CD4-positive, alpha-beta T cell (primary cell): ENCODE measurements around the gene CEBPE. TPM values are rescaled to one million over a fixed set of nuclear protein-coding genes. Genes with fewer than 3 reads are reported as not detected.

Experiments
- ATAC-seq: fragments of 200-7000 bp; cut with Tn5 transposase; one replicate; pipeline ENCODE4 v1.10.0; 2022; ENCODE audit warnings: mild to moderate bottlenecking; ENCODE audit not compliant: poor library complexity
- CTCF ChIA-PET: fragments of 350-600 bp; sonication (Branson Sonifier 250); formaldehyde crosslinking; loops from one replicate; lab custom pipeline; 2021; ENCODE audit warnings: antibody characterized with exemption, inconsistent platforms; lab: Charles Lee
- POLR2A ChIA-PET: fragments of 350-600 bp; sonication (Branson Sonifier 250); formaldehyde crosslinking; loops from one replicate; lab custom pipeline; 2021; ENCODE audit warnings: antibody characterized with exemption, inconsistent platforms; lab: Charles Lee
- DNase-seq, 14 experiments: peaks; one replicate each; pipeline ENCODE4 v3.0.0-alpha.2; 2013 to 2020; ENCODE audit warnings: mixed read lengths in 2 of 14
- H3K27ac ChIP-seq, 2 donors: one replicate each; pipeline versions ENCODE4 v1.5.1 to v1.7.0; 2013; ENCODE audit warnings: low read length in 2 of 2, low read depth in 1 of 2, mild to moderate bottlenecking in 1 of 2
- H3K27me3 ChIP-seq, 2 experiments: 1 replicate in 1 of 2; 2 replicates in 1 of 2; pipeline versions ENCODE4 v1.6.1 to v1.7.0; 2013; ENCODE audit warnings: low read length in 2 of 2, control low read depth in 1 of 2, mild to moderate bottlenecking in 1 of 2, moderate library complexity in 1 of 2; ENCODE audit not compliant: insufficient read depth in 2 of 2, control insufficient read depth in 1 of 2
- H3K36me3 ChIP-seq: one replicate; pipeline ENCODE4 v1.6.1; 2013; ENCODE audit warnings: low read length, control low read depth; ENCODE audit not compliant: insufficient read depth
- H3K4me1 ChIP-seq: one replicate; pipeline ENCODE4 v1.6.1; 2013; ENCODE audit warnings: low read length, control low read depth; ENCODE audit not compliant: insufficient read depth
- H3K4me3 ChIP-seq: one replicate; pipeline ENCODE4 v1.5.1; 2013; ENCODE audit warnings: mild to moderate bottlenecking, low read length, moderate library complexity
- H3K9me3 ChIP-seq, 2 experiments: 1 replicate in 1 of 2; 2 replicates in 1 of 2; pipeline versions ENCODE4 v1.6.1 to v1.7.0; 2013; ENCODE audit warnings: low read length in 2 of 2, mild to moderate bottlenecking in 2 of 2, control low read depth in 1 of 2, moderate library complexity in 1 of 2; ENCODE audit not compliant: control insufficient read depth in 1 of 2, insufficient read depth in 1 of 2
- H3K27ac Mint-ChIP-seq: one replicate; pipeline ENCODE4 v1.8.0; 2020; ENCODE audit warnings: mixed read lengths
- H3K27me3 Mint-ChIP-seq: one replicate; pipeline ENCODE4 v1.8.0; 2021; ENCODE audit warnings: mixed read lengths
- H3K36me3 Mint-ChIP-seq: one replicate; pipeline ENCODE4 v1.8.0; 2021; ENCODE audit warnings: low read depth, mixed read lengths
- H3K4me1 Mint-ChIP-seq: one replicate; pipeline ENCODE4 v1.8.0; 2021; ENCODE audit warnings: low read depth, mixed read lengths
- H3K4me3 Mint-ChIP-seq: one replicate; pipeline ENCODE4 v1.8.0; 2020; ENCODE audit warnings: mild to moderate bottlenecking, mixed read lengths
- H3K9me3 Mint-ChIP-seq: one replicate; pipeline ENCODE4 v1.8.0; 2020; ENCODE audit warnings: mixed read lengths
- intact Hi-C, 2 experiments: fragments of 100-400 bp; cut with DNase I in 1 of 2; cut with micrococcal nuclease in 1 of 2; formaldehyde crosslinking; loops; one replicate each; pipeline versions ENCODE4 v1.15.1 to v1.9.0; 2023 to 2025; cut with DNase I, micrococcal nuclease
- total RNA-seq, 174 experiments: library from RNA in 2 of 174; stranded (reverse) in 2 of 174; gene quantifications; one replicate each; pipeline ENCODE4 v1.2.3 and lab custom pipeline; 2021 to 2026
- TF ChIP-seq, protein P1 (sequence below): fragments of 200-600 bp; IDR thresholded peaks from one replicate; pipeline ENCODE4 v1.8.0; 2022; ENCODE audit warnings: antibody characterized with exemption, mild to moderate bottlenecking

CEBPE gene
- total RNA-seq, 2 experiments from 2014 or later: not detected

DNA sequence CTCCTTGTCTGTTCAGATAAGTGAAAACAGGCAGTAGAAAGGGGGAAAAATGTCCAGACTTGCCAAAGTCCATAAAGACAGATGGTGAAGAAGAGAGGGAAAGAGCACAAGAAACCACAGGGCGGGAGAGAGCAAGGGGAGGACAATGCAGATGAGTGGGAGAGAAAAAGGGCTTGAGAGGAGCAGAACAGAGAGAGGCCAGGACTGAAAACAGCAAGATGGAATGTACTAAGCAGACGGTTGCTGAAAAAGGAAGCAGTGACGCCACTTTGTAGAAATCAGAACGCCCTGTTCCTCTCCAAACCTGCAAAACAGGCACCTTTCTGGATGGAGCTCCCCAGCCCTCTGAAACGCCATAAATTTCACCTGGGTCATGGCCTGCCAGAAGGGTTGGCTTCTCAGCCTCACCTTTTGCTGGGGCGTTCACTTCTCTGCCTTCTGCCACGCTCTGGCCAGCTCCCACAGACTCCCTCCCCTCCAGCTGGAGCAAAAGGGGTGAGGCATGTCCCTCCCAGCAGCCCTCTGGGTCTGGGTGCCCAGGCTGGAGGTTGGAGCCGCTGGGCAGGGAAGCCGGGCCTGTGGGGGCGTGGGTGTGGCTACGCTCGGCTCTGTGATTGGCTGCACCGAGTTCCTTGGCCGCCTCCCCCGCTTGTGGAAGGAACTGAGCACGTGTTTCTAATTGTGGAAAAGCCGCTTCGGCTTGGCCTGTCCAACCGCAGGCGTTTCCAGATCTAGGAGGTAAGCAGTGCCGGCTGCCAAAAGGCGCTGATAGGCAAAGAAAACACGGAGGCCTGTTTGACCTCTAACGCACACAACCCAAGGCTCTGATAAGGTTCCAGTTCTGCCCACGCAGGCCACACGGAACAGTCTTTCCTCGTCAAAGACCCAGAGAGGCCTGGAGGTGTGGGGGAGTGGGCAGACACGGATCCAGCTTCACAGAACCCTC lies 35.1 kb upstream of the CEBPE start:
- Histone ChIP-seq H3K4me1 (peaks cover 24% of the 10 kb centered on the region), H3K27me3 (peaks cover 0 to 3% of the 10 kb centered on the region in 2 experiments), H3K4me3 (no peak overlapping the region), H3K9me3 (peaks cover 0 to 4% of the 10 kb centered on the region in 2 experiments), H3K27ac (no peak overlapping the region), H3K36me3 (no peaks in the 10 kb centered on the region)
- no peaks in the 10 kb centered on the region for H3K36me3 Mint-ChIP-seq
- no peak overlapping the region for H3K27ac Mint-ChIP-seq
- TF ChIP-seq, protein P1, sequence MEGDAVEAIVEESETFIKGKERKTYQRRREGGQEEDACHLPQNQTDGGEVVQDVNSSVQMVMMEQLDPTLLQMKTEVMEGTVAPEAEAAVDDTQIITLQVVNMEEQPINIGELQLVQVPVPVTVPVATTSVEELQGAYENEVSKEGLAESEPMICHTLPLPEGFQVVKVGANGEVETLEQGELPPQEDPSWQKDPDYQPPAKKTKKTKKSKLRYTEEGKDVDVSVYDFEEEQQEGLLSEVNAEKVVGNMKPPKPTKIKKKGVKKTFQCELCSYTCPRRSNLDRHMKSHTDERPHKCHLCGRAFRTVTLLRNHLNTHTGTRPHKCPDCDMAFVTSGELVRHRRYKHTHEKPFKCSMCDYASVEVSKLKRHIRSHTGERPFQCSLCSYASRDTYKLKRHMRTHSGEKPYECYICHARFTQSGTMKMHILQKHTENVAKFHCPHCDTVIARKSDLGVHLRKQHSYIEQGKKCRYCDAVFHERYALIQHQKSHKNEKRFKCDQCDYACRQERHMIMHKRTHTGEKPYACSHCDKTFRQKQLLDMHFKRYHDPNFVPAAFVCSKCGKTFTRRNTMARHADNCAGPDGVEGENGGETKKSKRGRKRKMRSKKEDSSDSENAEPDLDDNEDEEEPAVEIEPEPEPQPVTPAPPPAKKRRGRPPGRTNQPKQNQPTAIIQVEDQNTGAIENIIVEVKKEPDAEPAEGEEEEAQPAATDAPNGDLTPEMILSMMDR: no peak
- DNase-seq (peak in 2 of 14 experiments; percentile 8), ATAC-seq (peak; percentile 17)
- peaks cover 16% of the 10 kb centered on the region for H3K27me3 Mint-ChIP-seq
- no peaks in the 10 kb centered on the region for H3K9me3 Mint-ChIP-seq
- no peak overlapping the region for H3K4me3 Mint-ChIP-seq
- CTCF ChIA-PET: no interaction called here
- intact Hi-C loops: no loop called here
- POLR2A ChIA-PET: no interaction called here
- H3K4me1 Mint-ChIP-seq: peaks cover 28% of the 10 kb centered on the region

GRCh38 chr14:23151342-23151741 lies 32.3 kb upstream of the CEBPE start:
- POLR2A ChIA-PET: no interaction called here
- H3K27ac Mint-ChIP-seq: no peak overlapping the region

GRCh38 chr14:23149745-23150144 lies 30.7 kb upstream of the CEBPE start:
- H3K36me3 ChIP-seq: no peaks in the 10 kb centered on the region
- no peak overlapping the region for H3K27ac ChIP-seq
- ChIA-PET CTCF (no interaction called here), POLR2A (no interaction called here)
- no peak overlapping the region for H3K4me3 Mint-ChIP-seq
- ATAC-seq (no peak), DNase-seq (no peak)
- H3K36me3 Mint-ChIP-seq: no peaks in the 10 kb centered on the region
- H3K27me3 Mint-ChIP-seq: peaks cover 26% of the 10 kb centered on the region
- TF ChIP-seq, protein P1: no peak
- peaks cover 18% of the 10 kb centered on the region for H3K4me1 Mint-ChIP-seq
- peaks cover 0 to 3% of the 10 kb centered on the region in 2 experiments for H3K27me3 ChIP-seq
- no peak overlapping the region for H3K4me3 ChIP-seq
- H3K9me3 ChIP-seq: peaks cover 0 to 4% of the 10 kb centered on the region in 2 experiments
- H3K4me1 ChIP-seq: peaks cover 17% of the 10 kb centered on the region
- H3K9me3 Mint-ChIP-seq: no peaks in the 10 kb centered on the region
- intact Hi-C loops: no loop called here
- H3K27ac Mint-ChIP-seq: no peak overlapping the region

More at GRCh38 chr14:23151342-23151741, 32.3 kb upstream of the CEBPE start:
- H3K27me3 Mint-ChIP-seq: peaks cover 26% of the 10 kb centered on the region
- H3K4me3 Mint-ChIP-seq: no peak overlapping the region
- H3K9me3 Mint-ChIP-seq: no peaks in the 10 kb centered on the region
- peaks cover 28% of the 10 kb centered on the region for H3K4me1 Mint-ChIP-seq
- intact Hi-C loops: no loop called here
- Histone ChIP-seq H3K27ac (no peak overlapping the region), H3K27me3 (peaks cover 0 to 3% of the 10 kb centered on the region in 2 experiments), H3K36me3 (no peaks in the 10 kb centered on the region), H3K4me3 (no peak overlapping the region), H3K4me1 (peaks cover 24% of the 10 kb centered on the region), H3K9me3 (peaks cover 0 to 4% of the 10 kb centered on the region in 2 experiments)
- TF ChIP-seq, protein P1: no peak
- CTCF ChIA-PET: no interaction called here
- no peaks in the 10 kb centered on the region for H3K36me3 Mint-ChIP-seq
- ATAC-seq (no peak), DNase-seq (no peak)
